Neural progenitor cell (in vitro differentiated cells): ENCODE results near the gene PKD2L1. TPM values are rescaled to one million over a fixed set of nuclear protein-coding genes. Genes with fewer than 3 reads are reported as not detected.
A peak's percentile ranks its signal among the peaks of the same experiment; 100 is the strongest.
"Not testable (repeated sequence)": the region's sequence is repeated elsewhere in the genome, so short reads cannot be mapped to it uniquely, and the experiment has no call there.

ENCODE experiments used
- DNase-seq: peaks from one replicate; pipeline ENCODE4 v3.0.0-alpha.2; 2016; ENCODE audit warnings: low spot score
- H2AFZ ChIP-seq: fragments of 200-600 bp; sonication (generic); replicated peaks from 2 replicates; pipeline ENCODE4 v1.6.1; 2016; ENCODE audit warnings: antibody characterized with exemption
- H3F3A ChIP-seq: fragments of 200-600 bp; sonication (generic); 2 replicates; pipeline ENCODE4 v1.6.1; 2016; ENCODE audit warnings: antibody characterized with exemption, low read depth
- H3K27ac ChIP-seq: fragments of 200-600 bp; sonication (generic); 2 replicates; pipeline ENCODE4 v1.5.1; 2016; ENCODE audit warnings: mild to moderate bottlenecking
- H3K27me3 ChIP-seq: fragments of 200-600 bp; sonication (generic); 2 replicates; pipeline ENCODE4 v1.6.1; 2016; ENCODE audit warnings: mild to moderate bottlenecking, moderate library complexity
- H3K36me3 ChIP-seq: fragments of 200-600 bp; sonication (generic); 2 replicates; pipeline ENCODE4 v1.5.1; 2016
- H3K4me1 ChIP-seq: fragments of 200-600 bp; sonication (generic); 2 replicates; pipeline ENCODE4 v1.6.1; 2016; ENCODE audit warnings: mixed run types
- H3K4me2 ChIP-seq: fragments of 200-600 bp; sonication (generic); 2 replicates; pipeline ENCODE4 v1.6.1; 2016
- H3K4me3 ChIP-seq: fragments of 200-600 bp; sonication (generic); 2 replicates; pipeline ENCODE4 v1.5.1; 2016
- H3K79me2 ChIP-seq: fragments of 200-600 bp; sonication (generic); 2 replicates; pipeline ENCODE4 v1.6.1; 2016; ENCODE audit warnings: low read depth
- H3K9ac ChIP-seq: fragments of 200-600 bp; sonication (generic); 2 replicates; pipeline ENCODE4 v1.6.1; 2016
- H3K9me3 ChIP-seq: fragments of 200-600 bp; sonication (generic); 2 replicates; pipeline ENCODE4 v1.5.1; 2016; ENCODE audit warnings: low read depth
- H4K20me1 ChIP-seq: fragments of 200-600 bp; sonication (generic); 2 replicates; pipeline ENCODE4 v1.6.1; 2016; ENCODE audit warnings: low read depth
- H3K27ac Mint-ChIP-seq: 3 replicates; pipeline ENCODE4 v1.8.0; 2021; ENCODE audit warnings: mixed read lengths
- H3K27me3 Mint-ChIP-seq: 2 replicates; pipeline ENCODE4 v1.8.0; 2022; ENCODE audit warnings: low read depth, mild to moderate bottlenecking, inconsistent platforms, moderate library complexity, mixed read lengths; ENCODE audit not compliant: insufficient read depth
- H3K36me3 Mint-ChIP-seq: 3 replicates; pipeline ENCODE4 v1.8.0; 2021; ENCODE audit warnings: mixed read lengths
- H3K4me1 Mint-ChIP-seq: 3 replicates; pipeline ENCODE4 v1.8.0; 2021; ENCODE audit warnings: mixed read lengths
- H3K4me3 Mint-ChIP-seq: 3 replicates; pipeline ENCODE4 v1.8.0; 2021; ENCODE audit warnings: mild to moderate bottlenecking, moderate library complexity, mixed read lengths
- H3K9me3 Mint-ChIP-seq: 3 replicates; pipeline ENCODE4 v1.8.0; 2020; ENCODE audit warnings: mixed read lengths
- EZH2 ChIP-seq: fragments of 200-600 bp; sonication (generic); IDR thresholded peaks from 2 replicates; pipeline ENCODE4 v1.6.1; 2017; ENCODE audit warnings: antibody characterized with exemption, mild to moderate bottlenecking, moderate library complexity
- EZH2phosphoT487 ChIP-seq: fragments of 200-600 bp; sonication (generic); IDR thresholded peaks from 2 replicates; pipeline ENCODE4 v1.6.1; 2017; ENCODE audit warnings: antibody characterized with exemption
- total RNA-seq: library from RNA; depleted of rRNA; stranded (reverse); fragments of >200 nt; gene quantifications from 2 replicates; pipeline ENCODE4 v1.2.3, GENCODE V29; 2015; ENCODE audit warnings: low replicate concordance
- TF ChIP-seq, protein P1 (sequence below): fragments of 200-600 bp; sonication (generic); IDR thresholded peaks from 2 replicates; pipeline ENCODE4 v1.5.1; 2017; ENCODE audit warnings: antibody characterized with exemption, mild to moderate bottlenecking

PKD2L1 gene
- total RNA-seq, 1 donor from 2014 or later, result not detected

DNA sequence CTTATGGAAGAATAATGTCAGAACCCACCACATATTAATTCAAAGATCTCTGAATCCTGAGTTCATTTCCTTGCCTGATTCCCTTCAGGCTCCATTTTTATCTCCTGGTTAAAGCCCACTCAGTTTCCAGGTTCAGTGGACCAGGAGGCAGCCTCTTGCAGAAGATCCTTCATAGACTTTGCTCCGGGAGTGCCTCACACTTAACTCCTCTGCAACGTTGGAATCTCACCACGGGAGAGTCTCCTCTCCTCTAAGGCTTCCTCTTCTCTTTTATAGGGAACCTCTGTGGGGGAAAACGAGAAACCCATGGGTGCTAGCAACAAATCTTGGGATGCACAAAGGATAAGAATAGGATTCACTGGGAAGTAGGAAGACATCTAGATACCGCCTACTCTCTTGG is 41.8 kb downstream of the PKD2L1 start:
- Mint-ChIP-seq H3K27ac (peak overlapping the region; percentile 55), H3K27me3 (peaks cover 11% of the 10 kb centered on the region), H3K4me3 (peak overlapping the region; percentile 100), H3K36me3 (peaks cover 2% of the 10 kb centered on the region), H3K4me1 (peaks cover 16% of the 10 kb centered on the region), H3K9me3 (no peaks in the 10 kb centered on the region)
- no peak overlapping the region for H3K4me2 ChIP-seq
- TF ChIP-seq, protein P1, sequence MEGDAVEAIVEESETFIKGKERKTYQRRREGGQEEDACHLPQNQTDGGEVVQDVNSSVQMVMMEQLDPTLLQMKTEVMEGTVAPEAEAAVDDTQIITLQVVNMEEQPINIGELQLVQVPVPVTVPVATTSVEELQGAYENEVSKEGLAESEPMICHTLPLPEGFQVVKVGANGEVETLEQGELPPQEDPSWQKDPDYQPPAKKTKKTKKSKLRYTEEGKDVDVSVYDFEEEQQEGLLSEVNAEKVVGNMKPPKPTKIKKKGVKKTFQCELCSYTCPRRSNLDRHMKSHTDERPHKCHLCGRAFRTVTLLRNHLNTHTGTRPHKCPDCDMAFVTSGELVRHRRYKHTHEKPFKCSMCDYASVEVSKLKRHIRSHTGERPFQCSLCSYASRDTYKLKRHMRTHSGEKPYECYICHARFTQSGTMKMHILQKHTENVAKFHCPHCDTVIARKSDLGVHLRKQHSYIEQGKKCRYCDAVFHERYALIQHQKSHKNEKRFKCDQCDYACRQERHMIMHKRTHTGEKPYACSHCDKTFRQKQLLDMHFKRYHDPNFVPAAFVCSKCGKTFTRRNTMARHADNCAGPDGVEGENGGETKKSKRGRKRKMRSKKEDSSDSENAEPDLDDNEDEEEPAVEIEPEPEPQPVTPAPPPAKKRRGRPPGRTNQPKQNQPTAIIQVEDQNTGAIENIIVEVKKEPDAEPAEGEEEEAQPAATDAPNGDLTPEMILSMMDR, result no peak
- TF ChIP-seq EZH2phosphoT487 (no peak), EZH2 (no peak)
- peaks cover 5% of the 10 kb centered on the region for H3K4me1 ChIP-seq
- H3K9ac ChIP-seq, result no peak overlapping the region
- H2AFZ ChIP-seq, result no peak overlapping the region
- no peaks in the 10 kb centered on the region for H3F3A ChIP-seq
- no peak overlapping the region for H3K4me3 ChIP-seq
- no peaks in the 10 kb centered on the region for H3K9me3 ChIP-seq
- no peaks in the 10 kb centered on the region for H3K36me3 ChIP-seq
- H3K79me2 ChIP-seq, result peaks cover 32% of the 10 kb centered on the region
- H3K27ac ChIP-seq, result no peak overlapping the region
- H3K27me3 ChIP-seq, result peaks cover 3% of the 10 kb centered on the region
- no peak for DNase-seq
- H4K20me1 ChIP-seq, result no peaks in the 10 kb centered on the region

- Histone ChIP-seq H3K9me3 (no peaks in the 10 kb centered on the region), H3K4me1 (peaks cover 5% of the 10 kb centered on the region), H3K9ac (no peak overlapping the region), H3F3A (no peaks in the 10 kb centered on the region), H3K36me3 (no peaks in the 10 kb centered on the region), H3K27me3 (no peaks in the 10 kb centered on the region), H3K27ac (no peak overlapping the region), H4K20me1 (no peaks in the 10 kb centered on the region), H2AFZ (no peak overlapping the region), H3K4me2 (no peak overlapping the region), H3K79me2 (peaks cover 37% of the 10 kb centered on the region), H3K4me3 (no peak overlapping the region)
- TF ChIP-seq, protein P1, result no peak
- TF ChIP-seq EZH2, result no peak
- TF ChIP-seq EZH2phosphoT487, result no peak
- H3K36me3 Mint-ChIP-seq, result peaks cover 2% of the 10 kb centered on the region
- H3K4me3 Mint-ChIP-seq, result peak overlapping the region; percentile 100
- H3K4me1 Mint-ChIP-seq, result peaks cover 16% of the 10 kb centered on the region
- no peaks in the 10 kb centered on the region for H3K9me3 Mint-ChIP-seq
- DNase-seq, result no peak
- peak overlapping the region; percentile 55 for H3K27ac Mint-ChIP-seq
- H3K27me3 Mint-ChIP-seq, result peaks cover 11% of the 10 kb centered on the region
Observed at GRCh38 chr10:100287756-100288155, 42.3 kb downstream of the PKD2L1 start.

- peak; percentile 90 for DNase-seq
- Histone ChIP-seq H3K36me3 (no peaks in the 10 kb centered on the region), H3K79me2 (peaks cover 48% of the 10 kb centered on the region), H3K4me1 (peaks cover 5% of the 10 kb centered on the region), H3K9ac (peak within 1 kb of the TSS; percentile 39), H3K4me3 (peak within 1 kb of the TSS; percentile 86), H4K20me1 (no peaks in the 10 kb centered on the region), H3K27ac (peak within 1 kb of the TSS; percentile 8), H2AFZ (peak within 1 kb of the TSS; percentile 89), H3K27me3 (no peaks in the 10 kb centered on the region), H3K4me2 (peak within 1 kb of the TSS; percentile 73), H3F3A (no peaks in the 10 kb centered on the region), H3K9me3 (no peaks in the 10 kb centered on the region)
- Mint-ChIP-seq H3K27ac (peak within 1 kb of the TSS; percentile 92), H3K4me3 (peak within 1 kb of the TSS; percentile 100), H3K4me1 (peaks cover 16% of the 10 kb centered on the region), H3K36me3 (peaks cover 2% of the 10 kb centered on the region), H3K27me3 (peaks cover 9% of the 10 kb centered on the region), H3K9me3 (no peaks in the 10 kb centered on the region)
- TF ChIP-seq, protein P1, result peak; percentile 17
- no peak for TF ChIP-seq EZH2
Observed at GRCh38 chr10:100286051-100287033, 43.7 kb downstream of the PKD2L1 start, which contains the start of gene BLOC1S2. BLOC1S2 (minus strand) TSS chr10:100286680; CDS start chr10:100286659, 21 bp downstream.

GRCh38 chr10:100285326-100285725 is 44.7 kb downstream of the PKD2L1 start:
- H3K79me2 ChIP-seq, result peaks cover 48% of the 10 kb centered on the region

More at GRCh38 chr10:100285326-100285725, 44.7 kb downstream of the PKD2L1 start:
- Histone ChIP-seq H3K4me2 (peak overlapping the region; percentile 73), H3K4me3 (peak overlapping the region; percentile 86)
- not testable (repeated sequence) for H3K9me3 Mint-ChIP-seq, H3K27ac ChIP-seq, DNase-seq, H3K9ac ChIP-seq, H3K36me3 Mint-ChIP-seq, H3K27me3 ChIP-seq, H3K9me3 ChIP-seq, H3K36me3 ChIP-seq, H3K4me1 ChIP-seq, H3F3A ChIP-seq, H2AFZ ChIP-seq, H4K20me1 ChIP-seq, H3K27me3 Mint-ChIP-seq
- Mint-ChIP-seq H3K4me1 (peaks cover 16% of the 10 kb centered on the region), H3K4me3 (peak overlapping the region; percentile 100), H3K27ac (peak overlapping the region; percentile 1)
